Breast epithelium (tissue), 4 donors: ENCODE data around the gene MEOX2. TPM values are rescaled to one million over a fixed set of nuclear protein-coding genes. Genes with fewer than 3 reads are reported as not detected.

Experiments used
- DNase-seq, 2 donors: peaks; one replicate each; pipeline ENCODE4 v3.0.0-alpha.2; 2019; ENCODE audit warnings: low spot score in 2 of 2
- H3K27ac ChIP-seq, 2 donors: fragments of 200-600 bp; sonication (generic) in 1 of 2; one replicate each; pipeline ENCODE4 v1.5.1; 2016 to 2019; ENCODE audit warnings: mild to moderate bottlenecking in 1 of 2
- H3K27me3 ChIP-seq, 2 donors: fragments of 200-600 bp; sonication (generic) in 1 of 2; one replicate each; pipeline versions ENCODE4 v1.5.1 to v1.6.0; 2017 to 2019; ENCODE audit warnings: control low read depth in 1 of 2, mild to moderate bottlenecking in 1 of 2
- H3K36me3 ChIP-seq: fragments of 200-600 bp; one replicate; pipeline ENCODE4 v1.5.1; 2019
- H3K4me1 ChIP-seq, 2 donors: fragments of 200-600 bp; sonication (generic); one replicate each; pipeline ENCODE4 v1.5.1; 2016 to 2019; ENCODE audit warnings: control low read depth in 1 of 2
- H3K4me3 ChIP-seq, 3 donors: fragments of 200-600 bp; sonication (generic); 1 replicate in 2 of 3; 2 replicates in 1 of 3; pipeline ENCODE4 v1.5.1; 2016 to 2019; ENCODE audit warnings: mild to moderate bottlenecking in 3 of 3, moderate library complexity in 2 of 3
- H3K9me3 ChIP-seq, 2 donors: fragments of 200-600 bp; sonication (generic) in 1 of 2; one replicate each; pipeline ENCODE4 v1.5.1; 2016 to 2019; ENCODE audit warnings: control low read depth in 1 of 2
- CTCF ChIP-seq, 3 donors: fragments of 450-650 bp; IDR thresholded peaks; one replicate each; pipeline ENCODE4 v1.5.1; 2016 to 2017; ENCODE audit warnings: antibody characterized with exemption in 3 of 3, mild to moderate bottlenecking in 3 of 3, moderate library complexity in 3 of 3
- POLR2A ChIP-seq: fragments of 450-650 bp; IDR thresholded peaks from one replicate; pipeline ENCODE4 v1.6.1; 2016; ENCODE audit warnings: antibody characterized with exemption, mild to moderate bottlenecking, moderate library complexity
- POLR2AphosphoS5 ChIP-seq, 3 donors: sonication (generic); formaldehyde crosslinking; IDR thresholded peaks; one replicate each; pipeline ENCODE4 v1.6.1; 2017; ENCODE audit warnings: antibody characterized with exemption in 3 of 3
- intact Hi-C: fragments of 100-400 bp; cut with DNase I; formaldehyde crosslinking; loops from one replicate; pipeline ENCODE4 v1.15.1; 2023; ENCODE audit warnings: low total_unique reads
- total RNA-seq, 3 donors: library from RNA; depleted of rRNA; stranded (reverse); fragments of >200 nt; gene quantifications; one replicate each; pipeline ENCODE4 v1.1.0, GENCODE V29; 2016

Gene MEOX2
- total RNA-seq, 3 donors from 2014 or later, result 6.4 to 19.7 (median 14.2) TPM

GRCh38 chr7:15610503-15610902 is 76.0 kb downstream of the MEOX2 start:
- H3K27ac ChIP-seq, result no peak overlapping the region
- no peaks in the 10 kb centered on the region for H3K36me3 ChIP-seq
- H3K27me3 ChIP-seq, result no peaks in the 10 kb centered on the region
- H3K4me1 ChIP-seq, result no peaks in the 10 kb centered on the region
- TF ChIP-seq CTCF (IDR thresholded peaks at IDR 0.05), result no peak
- TF ChIP-seq POLR2AphosphoS5 (IDR thresholded peaks at IDR 0.05), result no peak
- TF ChIP-seq POLR2A, result no peak
- intact Hi-C loops, result no loop called here
- DNase-seq, result no peak
- no peak overlapping the region for H3K4me3 ChIP-seq
- no peaks in the 10 kb centered on the region for H3K9me3 ChIP-seq

DNA sequence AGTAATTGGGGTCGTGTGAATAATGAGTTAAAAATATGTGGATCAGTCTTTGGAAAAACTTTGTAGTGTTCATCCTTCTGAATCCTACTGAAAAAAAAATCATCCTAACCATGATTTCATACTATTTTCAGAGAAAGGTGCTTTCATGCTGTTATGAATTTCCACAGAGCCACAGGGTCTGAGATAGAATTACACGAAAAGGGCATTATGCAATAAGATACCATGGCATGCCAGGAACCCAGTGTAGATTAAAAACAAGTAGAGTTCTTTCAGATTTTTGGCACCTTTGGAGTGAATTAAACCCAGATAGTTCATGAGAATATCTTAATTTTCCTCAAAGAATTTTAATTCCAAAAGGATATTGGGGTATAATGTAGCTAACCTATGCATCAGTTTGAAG is 77.2 kb downstream of the MEOX2 start:
- no peaks in the 10 kb centered on the region for H3K36me3 ChIP-seq
- DNase-seq, result no peak
- no peak overlapping the region for H3K4me3 ChIP-seq

DNA sequence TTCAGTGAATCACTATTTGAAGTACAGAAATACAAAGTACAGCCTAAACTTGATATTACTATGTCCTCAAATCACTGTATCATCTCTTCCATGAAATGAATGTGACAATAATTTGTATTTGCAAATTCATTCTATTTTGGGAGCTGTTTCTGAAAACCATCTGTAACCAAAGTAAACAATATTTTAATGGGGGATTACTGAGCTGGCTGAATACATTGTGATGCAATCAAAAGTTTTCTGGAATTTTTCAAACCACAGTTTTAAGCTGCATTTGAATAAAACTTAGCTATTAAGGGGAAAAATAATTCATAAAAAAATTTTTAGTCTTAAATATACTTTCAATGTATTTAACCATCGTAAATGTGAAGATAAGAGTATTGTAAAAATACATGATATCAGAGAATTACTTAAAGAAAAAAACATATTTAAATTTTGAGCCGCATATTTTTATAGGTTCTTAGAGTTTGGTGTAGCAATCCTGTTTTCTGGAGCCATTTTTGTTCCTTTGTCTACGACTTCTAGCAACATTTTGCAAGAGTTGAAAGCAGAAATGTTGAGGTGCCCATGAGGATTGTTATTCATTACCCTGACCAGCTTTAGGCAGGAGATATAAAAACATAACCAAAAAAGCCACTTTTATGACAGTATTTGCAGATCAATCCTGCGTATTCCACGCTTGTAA is 78.8 kb downstream of the MEOX2 start:
- Histone ChIP-seq H3K27ac (no peak overlapping the region), H3K4me1 (no peaks in the 10 kb centered on the region), H3K4me3 (no peak overlapping the region), H3K9me3 (no peaks in the 10 kb centered on the region), H3K36me3 (no peaks in the 10 kb centered on the region), H3K27me3 (no peaks in the 10 kb centered on the region)
- TF ChIP-seq CTCF (IDR thresholded peaks at IDR 0.05), result no peak
- DNase-seq, result no peak
- intact Hi-C loops, result no loop called here

More for the DNA sequence above, 77.2 kb downstream of the MEOX2 start:
- no peaks in the 10 kb centered on the region for H3K27me3 ChIP-seq
- no peaks in the 10 kb centered on the region for H3K9me3 ChIP-seq
- TF ChIP-seq CTCF (IDR thresholded peaks at IDR 0.05), result no peak
- no peak for TF ChIP-seq POLR2AphosphoS5 (IDR thresholded peaks at IDR 0.05)
- TF ChIP-seq POLR2A, result no peak
- intact Hi-C loops, result no loop called here
- no peak overlapping the region for H3K27ac ChIP-seq
- no peaks in the 10 kb centered on the region for H3K4me1 ChIP-seq

GRCh38 chr7:15606561-15606960 is 79.9 kb downstream of the MEOX2 start:
- Histone ChIP-seq H3K4me1 (no peaks in the 10 kb centered on the region), H3K9me3 (no peaks in the 10 kb centered on the region), H3K36me3 (no peaks in the 10 kb centered on the region), H3K4me3 (no peak overlapping the region), H3K27me3 (no peaks in the 10 kb centered on the region), H3K27ac (no peak overlapping the region)
- no peak for DNase-seq
- TF ChIP-seq POLR2AphosphoS5 (IDR thresholded peaks at IDR 0.05) (no peak), CTCF (IDR thresholded peaks at IDR 0.05) (no peak), POLR2A (no peak)
- intact Hi-C loops, result no loop called here

DNA sequence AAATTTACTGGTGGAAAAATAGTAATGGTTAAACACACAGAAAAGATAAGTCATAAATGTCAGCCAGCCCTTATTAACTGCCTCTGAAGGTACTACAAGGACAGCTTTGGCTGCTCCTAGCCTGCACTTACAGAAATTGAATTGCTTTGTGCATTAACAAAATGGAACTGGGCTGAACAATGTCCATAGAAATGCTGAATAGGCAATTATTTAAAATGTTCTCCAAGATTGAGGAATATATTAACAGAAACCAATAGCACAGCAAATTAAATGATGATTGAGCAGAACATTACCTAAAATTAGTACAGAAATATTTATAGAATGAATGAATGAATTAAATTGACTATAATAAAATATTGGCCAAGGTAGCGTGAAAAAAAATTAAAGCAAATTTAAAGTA is 82.3 kb downstream of the MEOX2 start:
- intact Hi-C loops, result no loop called here
- TF ChIP-seq POLR2AphosphoS5 (IDR thresholded peaks at IDR 0.05) (no peak), CTCF (IDR thresholded peaks at IDR 0.05) (no peak), POLR2A (no peak)
- H3K36me3 ChIP-seq, result no peaks in the 10 kb centered on the region
- H3K27ac ChIP-seq, result no peak overlapping the region
- H3K4me1 ChIP-seq, result no peaks in the 10 kb centered on the region
- H3K27me3 ChIP-seq, result no peaks in the 10 kb centered on the region
- no peak for DNase-seq
- peaks cover 10 to 12% of the 10 kb centered on the region in 2 donors for H3K9me3 ChIP-seq
- no peak overlapping the region for H3K4me3 ChIP-seq
